Kidney capillary endothelial cell (primary cell): ENCODE measurements around the gene JCHAIN.
A peak's percentile ranks its signal among the peaks of the same experiment; 100 is the strongest.

ENCODE experiments used
- DNase-seq: peaks from one replicate; pipeline ENCODE4 v3.0.0-alpha.2; 2018; ENCODE audit warnings: low spot score

Gene JCHAIN

DNA sequence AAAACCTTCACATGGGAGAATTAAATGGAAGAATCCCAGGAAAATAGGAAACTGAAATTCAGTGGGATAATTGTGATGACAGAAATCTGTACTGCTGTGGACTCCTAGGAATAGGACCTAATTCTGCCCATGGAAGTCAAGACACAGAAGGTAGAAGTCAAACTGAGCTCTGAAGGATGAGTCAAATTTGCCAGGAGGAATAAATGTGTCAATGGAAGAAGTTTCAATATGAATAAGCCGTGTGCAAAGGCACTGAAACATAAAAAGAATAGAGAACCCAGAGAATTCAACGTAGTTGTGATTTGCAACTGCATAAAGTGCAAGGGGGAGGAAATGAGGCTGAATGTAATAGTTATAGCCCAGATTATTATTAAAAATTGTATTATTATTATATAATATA is 26.1 kb downstream of the JCHAIN start:
- DNase-seq = no peak

DNA sequence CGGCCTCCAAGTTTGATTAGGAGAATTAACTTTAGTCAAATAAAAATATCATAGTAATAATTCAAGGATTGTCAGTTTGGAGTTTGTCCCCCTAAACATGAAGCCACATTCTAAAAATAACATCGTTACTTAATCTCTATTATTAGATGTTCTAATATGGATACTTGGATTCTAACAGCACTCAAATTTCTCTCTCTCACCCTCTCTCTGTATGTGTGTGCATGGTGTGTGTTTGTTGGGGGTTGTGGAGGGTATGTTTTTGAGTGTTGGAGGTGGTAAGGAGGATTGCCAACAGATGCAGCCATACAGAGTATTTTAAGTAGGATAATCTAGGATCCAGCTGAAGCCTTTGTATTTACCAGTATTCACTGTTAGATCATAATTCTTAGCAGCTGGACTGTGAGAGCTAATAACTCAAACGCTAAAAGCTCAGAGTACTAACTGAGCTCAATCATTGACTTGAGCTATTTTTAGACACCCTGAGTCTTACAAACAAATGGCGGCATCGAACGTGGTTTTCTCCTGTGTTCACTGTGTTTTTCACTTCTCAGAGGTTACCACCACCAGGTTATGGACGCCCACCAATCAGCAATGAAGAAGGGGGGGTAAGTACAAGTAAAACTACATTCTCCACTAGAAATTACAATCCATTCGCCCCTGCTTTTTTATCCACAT is 28.9 kb downstream of the JCHAIN start:
- DNase-seq = no peak

DNA sequence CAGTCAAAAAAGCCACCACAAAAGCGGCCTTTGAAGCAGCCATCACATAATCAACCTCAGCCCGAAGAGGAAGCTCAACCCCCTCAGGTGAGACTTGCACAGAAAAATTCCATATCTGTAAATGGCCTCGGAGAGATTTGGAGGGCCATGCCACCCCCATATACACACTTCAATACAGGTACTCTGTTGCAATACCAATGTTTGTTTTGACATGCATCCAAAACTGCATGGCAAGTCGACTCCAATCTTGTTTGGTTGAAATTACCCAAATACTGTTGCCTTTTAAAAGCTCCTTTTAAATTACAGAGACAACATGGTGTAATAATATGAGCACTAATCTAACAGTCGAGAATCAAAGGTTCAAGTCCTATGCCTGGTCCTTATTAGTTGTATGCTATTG is 31.8 kb downstream of the JCHAIN start:
- no peak for DNase-seq

DNA sequence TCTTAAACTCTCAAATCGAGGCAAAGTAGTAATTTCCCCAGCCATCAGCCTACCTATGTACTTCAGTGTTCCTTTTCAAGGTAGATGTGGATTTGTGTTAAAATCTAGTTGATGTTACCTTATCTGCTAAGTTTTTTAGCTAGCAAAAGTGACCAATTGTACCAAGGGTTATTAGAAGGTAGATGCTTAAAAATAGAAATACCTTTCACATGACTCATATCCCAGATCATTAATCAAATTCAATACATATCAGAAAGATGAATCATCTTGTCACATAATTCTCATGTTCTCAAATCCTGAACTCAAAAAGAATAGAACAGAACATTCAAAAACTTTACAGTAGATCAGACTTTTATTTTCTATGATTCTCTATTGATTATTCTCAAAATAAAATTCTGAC is 34.3 kb downstream of the JCHAIN start:
- DNase-seq = peak; percentile 66

DNA sequence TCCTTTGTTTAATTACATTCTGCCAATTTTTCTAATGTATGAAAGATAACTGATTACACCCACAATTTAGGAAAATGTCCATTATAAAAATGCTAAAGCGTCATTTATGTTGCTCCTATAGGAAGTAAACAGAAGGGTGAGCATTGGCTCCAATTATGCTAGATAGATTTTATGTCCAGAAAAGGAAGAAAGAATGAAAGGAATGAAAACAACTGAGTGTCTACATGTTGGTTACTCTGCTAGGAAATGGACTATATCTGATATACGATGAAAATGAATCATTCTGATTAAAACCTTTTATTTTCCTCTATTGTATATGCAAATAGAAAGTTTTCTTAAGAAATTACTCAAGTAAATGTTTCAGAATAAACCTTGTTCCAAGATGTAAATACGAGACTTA is 36.1 kb downstream of the JCHAIN start:
- no peak for DNase-seq

DNA sequence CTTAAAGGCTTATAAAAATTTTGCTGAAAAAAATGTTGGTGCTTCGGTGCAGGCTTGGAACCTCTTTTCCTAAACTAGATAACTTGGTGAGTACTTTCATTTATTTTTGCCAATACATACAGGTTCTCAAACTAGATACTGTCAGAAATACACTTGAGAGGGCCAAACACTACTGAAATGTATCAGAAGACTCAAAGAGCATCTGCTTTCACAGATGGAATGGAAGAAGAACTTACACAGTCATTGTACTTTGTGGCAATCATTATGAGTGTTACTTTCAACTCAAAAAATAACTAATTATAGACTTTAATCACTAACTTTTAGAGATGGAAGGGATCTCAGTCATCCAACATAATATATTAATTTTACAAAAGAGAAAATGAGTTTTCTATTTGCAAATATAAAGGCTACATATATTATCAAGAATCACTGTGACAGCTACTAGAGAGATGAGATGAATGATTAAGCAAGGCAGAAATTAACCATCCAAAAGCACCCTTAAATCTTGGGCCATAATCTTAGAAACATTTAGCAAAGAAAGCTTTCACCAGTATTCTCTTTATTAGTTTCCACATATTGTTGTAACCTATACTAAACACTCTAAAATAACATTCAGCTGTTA is 36.7 kb downstream of the JCHAIN start:
- DNase-seq = no peak

DNA sequence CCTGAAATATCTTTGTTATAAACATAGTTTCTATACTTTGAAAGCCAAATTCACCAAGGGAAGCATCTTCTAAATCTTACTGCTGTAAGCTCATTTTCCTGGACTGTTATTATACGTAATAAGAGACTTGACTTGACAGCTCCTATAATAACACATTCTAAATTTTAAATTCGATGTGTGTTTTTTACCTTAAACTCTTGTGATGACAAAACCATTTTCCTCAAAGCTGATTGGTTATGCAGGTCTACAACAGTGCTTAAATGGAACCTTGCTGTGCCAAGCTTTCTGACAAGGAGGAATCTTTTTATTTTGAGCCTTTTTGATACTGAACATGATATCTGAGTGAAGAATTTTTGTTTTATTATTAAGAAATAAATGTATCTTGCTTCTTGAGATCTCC is 37.9 kb downstream of the JCHAIN start, which contains the start of gene ENAM:
Gene ENAM, plus strand, starts transcription at position 301 of the 400 bp plus-strand sequence. CDS start 757 bp downstream, outside the sequence.
- DNase-seq = no peak

DNA sequence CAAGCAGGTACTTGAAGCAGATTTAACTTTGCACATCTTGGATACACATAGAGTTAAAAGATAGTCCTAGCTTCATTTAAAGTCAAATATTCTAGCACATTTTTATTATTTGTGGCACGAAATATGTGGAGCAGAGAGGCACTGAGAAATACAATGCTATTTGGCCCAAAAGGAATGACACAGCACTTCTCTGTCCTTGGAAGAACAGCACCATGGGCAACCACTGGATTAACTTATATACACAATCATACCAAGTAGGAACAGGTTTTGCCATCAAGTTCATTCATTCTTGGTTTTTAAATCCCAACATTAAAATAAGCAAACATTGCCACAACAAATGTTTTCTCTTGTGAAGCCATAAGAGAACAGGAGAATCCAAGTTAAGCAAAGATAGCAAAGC is 38.7 kb downstream of the JCHAIN start:
- no peak for DNase-seq

DNA sequence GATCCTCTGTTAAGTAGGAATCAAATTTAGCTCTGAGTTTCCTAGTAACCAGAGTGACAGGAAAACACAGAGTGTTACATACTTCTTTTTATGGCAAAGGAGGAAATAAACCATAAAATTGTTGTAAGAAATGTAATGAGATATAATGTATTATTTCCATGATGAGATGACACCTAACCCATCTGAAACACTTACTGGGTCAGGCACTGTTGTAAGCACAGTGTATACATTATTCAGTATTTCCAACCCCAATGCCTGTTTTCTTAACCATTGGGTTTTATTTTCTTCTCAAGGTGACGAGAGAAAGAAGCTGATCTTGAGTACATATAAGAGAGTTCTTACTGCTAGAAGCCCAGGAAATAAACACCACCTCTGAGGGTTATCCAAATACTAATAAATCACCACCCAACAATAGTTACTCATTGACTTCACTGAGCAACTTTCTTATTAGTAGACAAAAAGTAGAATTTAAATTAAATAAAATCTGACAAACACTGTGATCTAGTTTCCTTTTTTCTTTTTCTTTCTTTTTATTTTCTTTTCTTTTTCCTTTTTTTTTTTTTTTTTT is 42.0 kb downstream of the JCHAIN start:
- no peak for DNase-seq

DNA sequence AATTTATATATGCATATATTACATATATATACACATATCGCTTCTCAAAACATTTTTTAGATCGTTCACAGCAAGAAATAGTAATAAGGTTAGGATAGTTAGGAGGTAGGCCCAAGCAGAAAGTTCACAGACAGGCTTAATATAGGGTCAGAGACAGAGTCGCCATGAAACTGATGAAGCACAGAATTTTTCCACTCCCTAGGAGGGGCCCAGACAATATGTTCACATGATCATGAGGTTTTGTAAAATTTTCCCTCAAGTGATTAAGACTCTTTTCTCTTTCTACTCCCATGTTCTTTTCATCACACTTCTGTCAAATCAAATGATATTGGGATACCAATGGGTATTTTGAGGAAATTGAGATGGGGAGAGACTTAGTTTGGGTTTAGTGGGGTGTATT is 43.0 kb downstream of the JCHAIN start:
- no peak for DNase-seq

DNA sequence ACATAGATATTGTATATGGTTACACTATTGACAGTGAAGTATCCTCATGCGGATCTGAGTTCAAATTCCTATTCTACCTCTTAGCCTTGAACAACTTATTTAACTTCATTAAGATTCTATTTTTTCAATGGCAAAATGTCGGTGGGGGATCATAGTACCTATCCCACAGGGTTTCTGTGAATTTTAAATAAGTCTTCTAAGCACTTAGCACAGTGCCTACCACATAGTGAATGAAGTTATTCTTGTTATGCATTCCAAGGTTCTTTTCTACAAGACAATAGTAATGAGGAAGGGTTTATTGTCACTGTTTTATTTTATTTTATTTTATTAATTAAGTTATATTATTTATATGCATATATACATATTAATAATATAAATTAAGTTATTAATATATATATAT is 46.5 kb downstream of the JCHAIN start:
- DNase-seq = no peak

DNA sequence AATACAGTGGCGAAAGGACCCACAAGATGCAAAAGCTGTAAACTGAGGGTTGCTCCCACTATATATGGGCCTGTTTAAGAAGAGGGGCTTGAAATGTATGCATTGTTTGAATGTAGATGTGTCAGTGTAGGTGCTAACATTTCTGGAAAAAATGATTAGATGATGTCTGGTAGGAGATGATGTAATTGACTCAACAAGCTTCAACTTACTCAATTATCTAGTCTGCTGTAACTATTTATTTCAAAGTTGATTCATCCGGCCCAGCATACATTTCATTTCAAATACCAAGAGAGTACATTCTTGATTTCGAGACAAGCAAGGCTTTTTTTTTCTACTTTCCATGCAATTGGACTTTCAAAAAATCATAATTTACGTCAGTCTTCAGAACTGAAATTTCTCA is 47.0 kb downstream of the JCHAIN start:
- no peak for DNase-seq

DNA sequence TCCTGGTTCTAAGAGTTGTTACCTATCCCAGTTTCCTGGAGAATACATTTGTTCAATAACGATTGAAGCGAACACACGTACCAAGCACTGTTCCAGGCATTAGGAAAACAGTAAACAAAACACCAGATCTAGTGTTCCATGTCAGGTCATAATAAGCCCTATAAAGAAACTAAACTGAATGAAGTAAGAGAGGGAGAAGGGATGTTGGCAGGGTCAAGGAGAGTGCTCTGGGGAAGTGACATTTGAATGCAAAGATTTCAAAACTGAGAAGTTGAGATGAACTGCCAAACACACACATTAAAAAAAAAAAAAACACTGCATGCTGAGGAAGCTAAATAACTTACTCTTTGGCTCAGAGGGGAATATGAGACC is 52.1 kb downstream of the JCHAIN start:
- DNase-seq = no peak

DNA sequence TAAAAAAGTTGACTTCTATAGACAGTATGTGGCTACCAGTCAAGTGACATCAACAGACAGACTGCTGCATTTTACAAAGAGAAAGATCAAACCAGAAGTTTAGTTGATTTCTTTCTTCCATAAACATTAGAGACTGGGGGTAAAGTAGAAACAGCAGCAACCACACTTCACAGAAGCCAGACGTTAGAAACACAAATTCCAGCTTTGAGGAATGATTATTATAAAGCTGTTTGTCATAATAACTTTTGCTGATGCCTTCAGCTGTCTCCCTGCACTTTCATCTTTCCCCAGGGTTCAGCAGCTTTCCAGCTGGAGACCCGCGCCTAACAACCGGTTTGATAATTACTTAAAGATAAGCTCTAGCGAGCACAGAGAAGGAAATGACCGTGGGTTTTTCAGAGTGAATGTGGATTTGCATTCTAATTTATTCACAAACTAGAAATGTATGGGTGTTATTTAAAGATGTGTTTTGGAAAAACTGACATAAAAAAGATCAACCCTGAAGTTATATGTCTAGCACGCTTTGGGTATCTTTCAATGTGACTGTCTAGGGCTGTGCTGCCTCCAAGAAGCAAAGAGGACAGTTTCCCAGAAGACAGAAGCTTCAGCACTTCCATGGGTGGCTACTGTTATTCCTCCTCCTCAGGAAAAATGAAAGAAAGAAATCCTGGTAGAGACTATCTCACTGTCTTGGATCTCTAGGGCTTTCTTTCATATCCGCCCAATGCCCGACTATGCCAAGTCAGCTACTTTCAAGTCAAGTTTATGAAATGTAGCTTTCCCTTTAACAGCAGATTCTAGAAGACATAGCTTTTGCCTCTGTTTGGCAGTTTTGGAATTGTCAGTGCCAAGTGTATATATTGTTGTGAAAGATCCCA is 52.8 kb downstream of the JCHAIN start:
- DNase-seq = no peak

DNA sequence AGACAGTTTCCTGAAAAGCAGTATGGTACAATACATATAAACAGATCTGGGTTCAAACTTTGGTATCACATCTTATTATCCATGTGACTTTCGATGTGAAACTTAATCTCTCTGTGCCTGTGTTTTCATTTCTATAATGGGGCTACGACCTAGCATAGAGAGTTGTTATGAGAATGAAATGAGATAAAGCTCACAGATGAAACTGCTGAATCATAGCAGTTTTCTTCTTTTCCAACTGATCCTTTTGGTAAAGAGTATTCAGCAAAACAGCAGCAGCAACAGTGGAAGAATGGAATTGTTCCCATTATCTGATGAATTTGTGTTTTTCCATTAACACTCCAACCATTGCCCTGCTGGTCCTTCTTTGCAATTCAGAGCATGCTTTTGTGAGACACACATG is 58.0 kb downstream of the JCHAIN start:
- DNase-seq = no peak

DNA sequence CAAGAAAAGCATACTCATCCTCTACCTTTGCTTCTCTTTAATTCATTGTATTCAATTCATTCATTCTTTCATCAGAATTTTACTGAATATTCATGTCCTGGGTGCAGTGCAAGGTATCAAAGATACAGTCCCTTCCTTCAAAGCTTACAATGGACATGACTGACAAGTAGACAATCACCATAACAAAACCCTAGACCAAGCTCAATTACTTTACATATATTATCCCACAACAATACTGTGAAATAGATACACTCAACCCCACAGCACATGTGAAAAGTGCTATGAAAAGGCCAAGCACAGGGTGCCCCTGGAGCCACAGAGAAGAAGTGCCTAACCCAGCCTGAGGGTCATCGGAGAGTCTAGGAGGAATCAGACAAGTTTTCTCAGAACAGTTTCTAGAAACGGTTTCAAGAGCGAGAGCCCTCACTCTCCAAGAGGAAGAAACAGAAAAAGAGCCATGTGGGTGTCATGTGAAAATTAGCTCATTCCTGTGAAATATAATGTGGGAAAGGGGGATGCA is 58.9 kb downstream of the JCHAIN start:
- no peak for DNase-seq

DNA sequence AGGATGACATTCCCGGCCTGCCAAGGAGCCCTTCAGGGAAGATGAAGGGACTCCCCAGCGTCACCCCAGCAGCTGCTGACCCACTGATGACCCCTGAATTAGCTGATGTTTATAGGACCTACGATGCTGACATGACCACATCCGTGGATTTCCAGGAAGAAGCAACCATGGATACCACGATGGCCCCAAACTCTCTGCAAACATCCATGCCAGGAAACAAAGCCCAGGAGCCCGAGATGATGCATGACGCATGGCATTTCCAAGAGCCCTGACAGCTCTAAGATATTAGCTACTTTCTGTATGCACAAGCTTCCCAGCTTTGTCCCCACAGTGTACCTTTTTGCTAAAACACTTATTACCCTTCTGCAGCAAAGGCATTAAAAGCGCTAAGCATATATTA is 59.8 kb downstream of the JCHAIN start:
- no peak for DNase-seq
